Hepatic stellate cell (primary cell): ENCODE measurements around the gene PCNX2.

Experiments
- DNase-seq: peaks from one replicate; pipeline ENCODE4 v3.0.0; 2011; ENCODE audit warnings: low spot score

The PCNX2 gene

DNA sequence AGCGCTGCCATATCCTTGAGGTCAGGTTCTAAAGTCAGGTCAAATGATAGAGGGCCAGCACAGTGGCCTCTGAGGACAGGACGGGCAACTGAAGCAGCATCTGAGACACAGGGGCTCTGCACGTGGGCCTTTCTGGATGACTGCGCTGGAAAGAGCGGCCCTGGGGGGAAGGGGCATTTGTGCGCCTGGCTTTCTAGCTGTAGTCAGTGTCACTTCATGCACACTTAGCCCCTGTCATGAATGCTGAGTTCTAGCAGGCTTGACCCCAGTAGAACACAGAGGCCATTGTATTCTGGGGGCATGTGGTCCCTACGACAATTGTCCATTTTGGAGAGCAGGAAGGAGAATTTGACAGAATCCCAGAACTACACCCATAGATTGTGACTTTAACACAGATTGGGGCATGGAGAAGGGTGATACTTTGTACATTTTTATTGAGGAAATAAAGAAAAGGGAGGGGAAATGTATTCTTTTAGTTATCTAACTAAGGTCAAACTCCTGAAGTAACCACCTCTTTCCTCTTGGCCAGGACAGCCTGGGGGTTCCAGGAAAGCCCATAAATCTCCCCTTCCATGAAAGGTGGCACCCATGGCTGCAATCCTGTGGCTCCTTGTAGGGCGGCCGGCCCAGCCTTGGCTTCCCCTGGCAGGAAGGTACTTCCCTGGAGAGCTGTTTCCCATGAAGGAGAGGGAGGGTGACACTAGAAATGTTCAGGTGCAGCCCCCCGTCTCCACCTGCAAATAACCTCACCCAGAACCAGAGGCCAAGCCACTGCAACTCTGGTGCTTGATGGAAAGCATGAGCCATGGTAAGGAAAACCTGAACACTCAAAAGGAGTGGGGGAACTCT lies 310.7 kb downstream of the PCNX2 start:
- DNase-seq: no peak

DNA sequence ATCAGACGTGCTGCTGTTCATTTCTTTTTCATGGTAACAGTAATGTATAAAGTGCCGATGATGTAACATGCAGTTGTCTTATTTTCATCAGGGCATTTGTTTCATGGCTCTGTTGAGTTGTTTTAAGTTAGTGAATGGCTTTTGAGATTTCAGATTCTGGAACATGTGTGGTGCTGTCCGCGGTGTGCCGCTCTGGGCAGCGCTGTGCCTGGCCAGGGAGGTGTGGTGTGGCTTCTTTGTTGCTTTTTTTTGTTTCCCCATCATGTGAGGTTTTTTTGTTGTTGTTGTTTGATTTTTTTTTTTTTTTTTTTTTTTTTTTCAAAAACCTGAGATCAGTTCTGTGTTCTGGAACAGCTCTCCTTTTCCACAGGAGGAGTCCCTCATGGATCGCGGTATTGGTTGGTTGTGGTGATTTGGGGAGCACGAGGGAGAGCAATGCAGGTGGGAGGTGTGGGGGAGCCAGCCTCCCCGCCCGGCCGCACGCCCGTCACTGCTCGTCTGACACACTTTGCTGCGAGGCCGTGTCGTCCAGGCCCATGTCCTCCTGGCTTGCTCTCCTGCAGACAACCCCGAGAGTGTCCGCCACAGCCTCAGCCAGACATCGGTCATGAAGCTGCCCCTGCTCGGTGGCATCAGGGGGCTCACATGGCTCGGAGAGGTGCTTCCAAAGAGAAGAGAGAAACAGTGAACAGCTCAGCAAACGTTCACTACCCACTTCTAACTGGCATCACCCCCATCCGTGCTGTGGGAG lies 311.5 kb downstream of the PCNX2 start:
- DNase-seq: no peak

DNA sequence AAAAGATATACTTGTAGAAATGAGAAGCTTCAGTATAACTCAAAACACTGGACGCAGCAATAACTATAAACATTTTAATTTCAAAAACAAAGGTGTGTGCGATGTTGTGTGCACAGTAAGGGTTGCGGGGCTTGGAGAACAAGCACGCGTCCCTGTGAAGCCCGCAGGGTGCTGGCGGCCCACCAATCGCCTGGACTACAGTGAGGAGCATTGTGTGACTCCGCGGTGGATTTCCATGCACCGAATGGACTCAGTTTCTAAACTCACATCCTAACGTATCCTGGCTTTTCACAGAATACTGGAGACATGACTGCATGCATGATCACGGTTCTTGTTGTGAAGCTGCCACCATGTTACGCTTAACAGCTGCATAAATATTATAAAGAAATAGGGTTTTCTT lies 312.1 kb downstream of the PCNX2 start:
- DNase-seq: no peak

- no peak for DNase-seq
These were observed 313.1 kb downstream of the PCNX2 start for GRCh38 chr1:232982238-232982944.

DNA sequence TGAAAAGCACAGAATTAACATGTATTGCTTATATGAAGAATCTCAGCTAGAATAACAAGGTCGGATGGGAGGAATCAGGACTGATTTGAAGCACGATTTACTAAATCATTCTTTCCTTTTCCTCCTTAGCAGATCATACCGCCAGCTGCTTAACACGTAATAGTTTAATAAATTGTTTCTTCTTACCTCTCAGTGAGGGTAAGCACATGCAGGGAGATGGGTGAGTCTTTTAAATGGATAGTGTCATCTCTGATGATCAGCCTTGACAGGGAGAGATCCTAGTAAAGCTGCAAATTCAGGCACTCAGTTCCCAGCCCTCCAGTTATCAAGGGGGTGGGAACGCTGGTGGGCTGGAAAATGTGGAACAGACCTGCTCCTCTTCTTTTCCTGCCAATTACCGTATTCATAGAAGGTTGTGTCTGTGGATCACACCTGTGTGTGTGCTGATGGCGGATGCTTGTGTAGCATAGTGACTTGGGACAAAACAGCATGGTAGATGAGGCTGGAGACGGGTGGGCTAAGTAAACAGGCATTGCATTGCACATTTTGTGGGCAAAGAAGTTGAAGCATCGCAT lies 314.5 kb downstream of the PCNX2 start:
- DNase-seq: no peak

DNA sequence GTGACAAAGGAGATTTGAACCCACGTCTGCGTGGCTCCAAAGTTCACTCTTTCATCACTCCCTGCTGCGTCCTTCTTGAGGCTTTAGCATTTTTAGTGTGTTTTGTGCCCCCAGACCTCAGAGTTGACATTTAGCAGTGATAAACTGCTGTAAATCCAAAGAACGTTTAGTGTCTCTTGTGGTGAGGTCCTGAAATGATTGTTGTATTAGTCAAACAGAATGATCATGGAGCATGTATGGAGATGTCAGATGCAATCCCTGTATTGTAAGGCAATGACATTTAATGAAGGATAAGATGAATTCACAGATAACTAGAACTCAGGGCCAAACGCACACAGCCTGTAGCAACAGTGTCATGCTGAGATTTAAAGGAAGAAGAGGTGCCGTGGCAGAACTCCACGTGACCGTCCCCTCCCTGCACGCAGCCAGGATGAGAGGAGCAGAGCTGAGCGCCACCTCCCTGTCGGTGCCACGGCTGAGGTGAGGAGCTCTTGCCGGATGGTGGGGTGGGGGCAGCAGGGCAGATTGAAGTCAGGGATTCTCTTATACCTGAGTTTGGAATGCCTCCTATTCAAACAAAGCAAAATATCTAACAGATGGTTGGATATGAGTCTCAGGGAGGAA lies 315.1 kb downstream of the PCNX2 start:
- DNase-seq: no peak

- DNase-seq: no peak
These were observed 316.0 kb downstream of the PCNX2 start for GRCh38 chr1:232979558-232979957.

DNA sequence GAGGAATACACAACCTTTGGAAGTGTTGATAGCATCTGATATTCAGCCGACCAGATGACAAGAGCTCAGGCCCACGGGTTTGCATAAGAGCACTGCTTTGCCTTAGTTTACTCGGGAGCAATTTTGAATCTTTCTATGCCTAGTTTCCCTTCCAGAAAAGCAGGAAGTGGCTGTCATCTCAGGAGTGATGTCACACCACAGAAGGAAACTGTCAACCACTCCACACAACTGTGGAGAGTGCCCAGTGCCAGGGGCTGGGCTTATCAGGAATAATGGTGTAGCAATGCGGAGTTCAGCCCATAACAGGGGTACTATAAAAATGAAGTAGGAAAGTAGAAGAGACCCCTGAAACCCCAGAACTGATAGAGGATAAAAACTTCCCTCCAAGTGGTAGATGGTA lies 316.7 kb downstream of the PCNX2 start:
- no peak for DNase-seq

GRCh38 chr1:232978091-232978634 lies 317.4 kb downstream of the PCNX2 start:
- no peak for DNase-seq

DNA sequence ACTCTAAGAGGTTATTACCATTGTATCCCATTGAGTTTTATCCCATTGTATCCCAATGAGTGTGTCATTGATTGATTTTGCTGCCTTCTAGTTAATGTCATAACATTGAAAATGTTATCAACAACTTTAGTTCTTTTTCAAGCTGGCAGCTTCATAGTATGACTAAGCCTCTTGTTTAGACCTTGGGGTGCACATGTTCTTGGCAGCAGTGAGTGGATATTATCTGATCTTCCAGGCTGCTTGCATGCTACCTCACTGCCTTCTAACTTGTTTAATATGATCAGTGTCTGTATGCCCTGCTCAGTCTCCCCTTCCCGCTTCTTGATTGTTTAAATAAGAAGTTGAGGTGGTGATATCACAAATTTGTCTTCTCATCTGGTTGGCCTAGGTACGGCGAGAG lies 320.6 kb downstream of the PCNX2 start:
- no peak for DNase-seq

GRCh38 chr1:232973652-232974611 lies 321.6 kb downstream of the PCNX2 start:
- no peak for DNase-seq

DNA sequence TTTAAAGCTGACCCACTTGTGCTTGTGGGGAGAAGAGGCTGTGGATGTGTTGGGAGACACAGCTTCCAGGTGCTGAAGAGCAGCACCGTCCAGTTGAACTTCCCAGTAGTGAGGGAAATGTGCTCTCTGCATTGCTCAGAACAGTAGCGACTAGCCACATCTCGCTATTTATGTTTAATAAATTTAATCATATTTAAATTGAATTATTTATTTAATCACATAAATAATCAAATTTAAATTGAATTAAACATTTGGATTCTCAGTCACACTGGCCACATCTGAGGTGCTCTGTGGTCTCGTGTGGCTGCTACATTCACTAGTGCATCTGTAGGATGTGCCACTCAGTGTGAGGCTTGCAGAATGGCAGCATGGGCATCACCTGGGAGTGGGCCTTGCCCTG lies 325.0 kb downstream of the PCNX2 start:
- no peak for DNase-seq

GRCh38 chr1:232969799-232970198 lies 325.7 kb downstream of the PCNX2 start:
- DNase-seq: no peak

DNA sequence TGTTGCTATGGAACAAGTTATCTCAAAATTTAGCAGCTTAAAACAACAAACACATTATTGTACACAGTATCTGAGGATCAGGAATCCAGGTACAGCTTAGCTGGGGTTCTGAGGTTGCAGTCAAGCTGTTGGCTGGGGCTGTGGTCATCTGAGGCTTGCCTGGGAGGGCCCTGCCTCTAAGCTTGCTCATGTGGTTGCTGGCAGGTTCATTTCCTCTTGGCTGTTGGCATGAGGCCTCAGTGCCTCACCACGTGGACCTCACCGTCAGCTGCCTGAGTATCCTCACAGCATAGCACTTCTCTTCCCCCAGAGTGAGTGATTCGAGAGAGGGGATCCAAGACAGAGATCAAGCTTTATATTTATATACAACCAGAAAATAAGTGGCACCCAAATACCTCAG lies 326.6 kb downstream of the PCNX2 start:
- DNase-seq: no peak

DNA sequence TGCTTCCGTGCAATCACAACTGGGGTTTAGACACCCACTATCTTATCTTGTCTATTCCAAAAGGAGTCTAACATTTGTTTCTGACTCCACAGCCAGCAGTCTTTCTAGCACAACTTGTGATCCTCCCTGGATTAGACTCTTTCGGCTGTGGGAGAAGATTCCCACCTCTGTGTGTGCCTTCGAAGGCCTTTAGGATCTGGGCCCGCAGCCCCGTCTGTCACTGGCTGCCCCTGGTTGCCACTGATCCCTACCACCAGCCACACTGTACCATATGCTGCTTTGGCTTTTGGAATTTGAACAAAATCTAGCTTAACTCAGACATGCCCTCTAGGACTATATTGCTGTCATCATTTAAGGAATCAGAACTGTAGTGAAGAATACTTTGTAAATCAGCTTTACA lies 327.1 kb downstream of the PCNX2 start:
- DNase-seq: no peak

- no peak for DNase-seq
These were observed 328.9 kb downstream of the PCNX2 start for GRCh38 chr1:232966663-232967062.

- no peak for DNase-seq
These were observed 329.7 kb downstream of the PCNX2 start for GRCh38 chr1:232965912-232966217.

GRCh38 chr1:232965124-232965911 lies 330.2 kb downstream of the PCNX2 start:
- no peak for DNase-seq

DNA sequence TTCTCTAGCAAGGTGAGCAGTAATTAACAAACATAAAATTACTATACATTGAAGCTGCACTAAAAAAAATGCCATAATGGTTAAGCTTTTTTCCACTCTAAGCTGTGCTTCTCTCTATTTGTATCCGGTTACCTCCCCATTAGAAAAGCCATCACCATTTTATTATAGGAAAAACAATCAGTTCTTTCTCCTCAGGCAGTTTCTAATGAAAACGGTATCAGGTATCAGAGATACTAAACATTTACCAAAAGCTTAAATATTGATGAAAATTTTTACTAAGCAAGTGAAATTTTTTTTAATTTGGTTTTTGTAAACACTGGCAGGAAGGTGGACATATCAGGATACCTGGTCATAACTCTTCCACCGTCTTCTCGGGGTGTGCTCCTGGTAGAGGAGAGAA lies 330.9 kb downstream of the PCNX2 start:
- no peak for DNase-seq
